Measurements from ENCODE around the gene RASGRF1. TPM values are rescaled to one million over a fixed set of nuclear protein-coding genes. Genes with fewer than 3 reads are reported as not detected.
A peak's percentile ranks its signal among the peaks of the same experiment; 100 is the strongest.

RASGRF1 gene
- total RNA-seq, 2 experiments from 2014 or later, result not detected

GRCh38 chr15:78968539-78969271, 121.9 kb downstream of the RASGRF1 start:
- DNase-seq (no peak), ATAC-seq (ENCODE audit: low read depth) (no peak)
- H3K4me1 Mint-ChIP-seq, result peaks cover 1% of the 10 kb centered on the region
- H3K4me3 Mint-ChIP-seq, result no peak overlapping the region
- peaks cover 5% of the 10 kb centered on the region for H3K27me3 Mint-ChIP-seq
- no peak overlapping the region for H3K27ac Mint-ChIP-seq
- POLR2A ChIA-PET, result no interaction called here
- H3K36me3 Mint-ChIP-seq, result no peaks in the 10 kb centered on the region
- no peaks in the 10 kb centered on the region for H3K9me3 Mint-ChIP-seq

GRCh38 chr15:78968114-78968513, 122.5 kb downstream of the RASGRF1 start:
- H3K27me3 Mint-ChIP-seq, result peaks cover 5% of the 10 kb centered on the region
- DNase-seq (no peak), ATAC-seq (ENCODE audit: low read depth) (no peak)

DNA sequence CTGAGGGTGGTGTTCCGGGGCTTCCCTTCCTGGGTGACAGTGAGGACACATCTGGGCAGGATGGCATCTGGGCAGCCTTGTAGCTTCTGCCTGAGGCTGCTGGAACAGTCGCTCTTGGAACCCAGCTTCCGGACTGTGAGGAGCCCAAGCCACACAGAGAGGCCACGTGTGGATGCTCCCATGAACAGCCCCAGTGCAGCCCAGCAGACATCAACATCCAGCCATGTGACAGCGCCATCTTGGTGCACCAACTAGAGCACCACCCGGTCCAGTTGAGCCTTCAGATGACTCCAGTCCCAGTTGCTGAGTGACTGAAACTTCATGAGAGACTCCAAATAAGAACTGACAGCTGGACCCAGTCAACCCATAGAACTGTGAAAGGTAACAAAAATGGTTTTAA, 130.3 kb downstream of the RASGRF1 start:
- Mint-ChIP-seq H3K4me1 (no peaks in the 10 kb centered on the region), H3K4me3 (no peak overlapping the region), H3K36me3 (no peaks in the 10 kb centered on the region), H3K27ac (no peak overlapping the region), H3K27me3 (peaks cover 2% of the 10 kb centered on the region), H3K9me3 (no peaks in the 10 kb centered on the region)
- DNase-seq, result no peak
- POLR2A ChIA-PET, result no interaction called here
- no peak for ATAC-seq (ENCODE audit: low read depth)

More at GRCh38 chr15:78968114-78968513, 122.5 kb downstream of the RASGRF1 start:
- peaks cover 1% of the 10 kb centered on the region for H3K4me1 Mint-ChIP-seq
- H3K27ac Mint-ChIP-seq, result no peak overlapping the region
- H3K36me3 Mint-ChIP-seq, result no peaks in the 10 kb centered on the region
- no peak overlapping the region for H3K4me3 Mint-ChIP-seq
- POLR2A ChIA-PET, result no interaction called here
- H3K9me3 Mint-ChIP-seq, result no peaks in the 10 kb centered on the region

- POLR2A ChIA-PET, result no interaction called here
- no peak for ATAC-seq (ENCODE audit: low read depth)
- no peak overlapping the region for H3K4me3 Mint-ChIP-seq
- no peak for DNase-seq
- H3K27ac Mint-ChIP-seq, result no peak overlapping the region
- no peaks in the 10 kb centered on the region for H3K36me3 Mint-ChIP-seq
- H3K4me1 Mint-ChIP-seq, result no peaks in the 10 kb centered on the region
- no peaks in the 10 kb centered on the region for H3K9me3 Mint-ChIP-seq
- H3K27me3 Mint-ChIP-seq, result peaks cover 4% of the 10 kb centered on the region
These were observed 131.2 kb downstream of the RASGRF1 start for GRCh38 chr15:78959360-78959759.

DNA sequence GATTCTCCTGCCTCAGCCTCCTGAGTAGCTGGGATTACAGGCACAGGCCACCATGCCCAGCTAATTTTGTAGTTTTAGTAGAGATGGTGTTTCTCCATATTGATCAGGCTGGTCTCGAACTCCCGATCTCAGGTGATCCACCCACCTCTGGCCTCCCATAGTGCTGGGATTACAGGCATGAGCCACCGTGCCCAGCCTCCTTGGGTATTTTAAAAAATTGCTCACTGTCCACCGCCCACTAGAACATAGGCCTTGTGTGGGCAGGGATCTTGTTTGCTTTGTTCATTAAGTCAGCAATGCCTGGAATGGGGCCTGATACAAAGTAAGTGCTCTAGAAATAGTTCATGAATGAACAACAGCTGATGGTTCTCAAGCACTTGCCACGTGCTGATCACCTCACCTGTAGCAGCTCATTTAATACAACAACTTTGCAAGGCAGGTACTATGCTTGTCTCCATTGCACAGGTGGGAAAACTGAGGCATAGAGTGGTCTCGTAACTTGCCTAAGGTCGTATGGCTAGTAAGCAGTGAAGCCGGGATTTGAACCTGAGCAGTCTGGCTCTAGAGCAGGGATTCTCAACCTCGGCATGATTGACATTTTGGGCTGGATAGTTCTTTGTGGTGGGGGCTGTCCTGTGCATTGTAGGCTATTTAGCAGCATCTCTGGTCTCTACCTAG, 133.0 kb downstream of the RASGRF1 start:
- Mint-ChIP-seq H3K4me1 (no peaks in the 10 kb centered on the region), H3K27me3 (peaks cover 8% of the 10 kb centered on the region), H3K27ac (no peak overlapping the region), H3K36me3 (no peaks in the 10 kb centered on the region), H3K4me3 (no peak overlapping the region), H3K9me3 (no peaks in the 10 kb centered on the region)
- DNase-seq (no peak), ATAC-seq (ENCODE audit: low read depth) (no peak)
- POLR2A ChIA-PET, result no interaction called here

GRCh38 chr15:78956937-78957336, 133.6 kb downstream of the RASGRF1 start:
- DNase-seq (no peak), ATAC-seq (ENCODE audit: low read depth) (no peak)
- Mint-ChIP-seq H3K4me3 (no peak overlapping the region), H3K27ac (no peak overlapping the region), H3K4me1 (no peaks in the 10 kb centered on the region), H3K27me3 (peaks cover 8% of the 10 kb centered on the region), H3K36me3 (no peaks in the 10 kb centered on the region), H3K9me3 (no peaks in the 10 kb centered on the region)
- POLR2A ChIA-PET, result no interaction called here

- ATAC-seq (ENCODE audit: low read depth) (no peak), DNase-seq (no peak)
- no peak overlapping the region for H3K27ac Mint-ChIP-seq
- no peaks in the 10 kb centered on the region for H3K9me3 Mint-ChIP-seq
- peaks cover 7% of the 10 kb centered on the region for H3K4me1 Mint-ChIP-seq
- no peaks in the 10 kb centered on the region for H3K36me3 Mint-ChIP-seq
- H3K27me3 Mint-ChIP-seq, result peaks cover 8% of the 10 kb centered on the region
- H3K4me3 Mint-ChIP-seq, result no peak overlapping the region
- POLR2A ChIA-PET, result no interaction called here
These were observed 135.2 kb downstream of the RASGRF1 start for GRCh38 chr15:78955355-78955754.

DNA sequence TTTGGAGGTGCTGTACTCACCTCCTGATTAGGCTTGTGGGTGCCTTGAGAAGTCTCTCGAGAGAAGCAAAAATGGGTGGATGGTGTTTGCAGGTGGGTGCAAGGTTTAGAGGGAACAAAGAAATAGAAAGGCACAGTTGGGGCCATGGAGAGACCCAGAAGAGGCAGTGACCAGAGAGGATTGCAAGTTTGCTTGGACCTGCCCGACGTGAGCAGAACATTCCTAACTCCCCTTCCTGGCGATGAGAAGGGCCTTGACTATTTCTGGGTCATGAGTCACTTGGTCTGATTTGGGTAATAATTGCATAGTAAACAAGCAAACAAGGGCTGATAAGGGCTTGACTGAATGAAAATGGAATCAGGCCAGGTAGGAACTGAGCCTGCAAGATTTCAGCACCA, 138.7 kb downstream of the RASGRF1 start:
- peaks cover 10% of the 10 kb centered on the region for H3K4me1 Mint-ChIP-seq
- no peak for ATAC-seq (ENCODE audit: low read depth)
- H3K36me3 Mint-ChIP-seq, result no peaks in the 10 kb centered on the region
- DNase-seq, result no peak
- no peak overlapping the region for H3K4me3 Mint-ChIP-seq
- H3K27ac Mint-ChIP-seq, result no peak overlapping the region
- no peaks in the 10 kb centered on the region for H3K9me3 Mint-ChIP-seq
- H3K27me3 Mint-ChIP-seq, result peaks cover 21% of the 10 kb centered on the region
- POLR2A ChIA-PET, result no interaction called here

DNA sequence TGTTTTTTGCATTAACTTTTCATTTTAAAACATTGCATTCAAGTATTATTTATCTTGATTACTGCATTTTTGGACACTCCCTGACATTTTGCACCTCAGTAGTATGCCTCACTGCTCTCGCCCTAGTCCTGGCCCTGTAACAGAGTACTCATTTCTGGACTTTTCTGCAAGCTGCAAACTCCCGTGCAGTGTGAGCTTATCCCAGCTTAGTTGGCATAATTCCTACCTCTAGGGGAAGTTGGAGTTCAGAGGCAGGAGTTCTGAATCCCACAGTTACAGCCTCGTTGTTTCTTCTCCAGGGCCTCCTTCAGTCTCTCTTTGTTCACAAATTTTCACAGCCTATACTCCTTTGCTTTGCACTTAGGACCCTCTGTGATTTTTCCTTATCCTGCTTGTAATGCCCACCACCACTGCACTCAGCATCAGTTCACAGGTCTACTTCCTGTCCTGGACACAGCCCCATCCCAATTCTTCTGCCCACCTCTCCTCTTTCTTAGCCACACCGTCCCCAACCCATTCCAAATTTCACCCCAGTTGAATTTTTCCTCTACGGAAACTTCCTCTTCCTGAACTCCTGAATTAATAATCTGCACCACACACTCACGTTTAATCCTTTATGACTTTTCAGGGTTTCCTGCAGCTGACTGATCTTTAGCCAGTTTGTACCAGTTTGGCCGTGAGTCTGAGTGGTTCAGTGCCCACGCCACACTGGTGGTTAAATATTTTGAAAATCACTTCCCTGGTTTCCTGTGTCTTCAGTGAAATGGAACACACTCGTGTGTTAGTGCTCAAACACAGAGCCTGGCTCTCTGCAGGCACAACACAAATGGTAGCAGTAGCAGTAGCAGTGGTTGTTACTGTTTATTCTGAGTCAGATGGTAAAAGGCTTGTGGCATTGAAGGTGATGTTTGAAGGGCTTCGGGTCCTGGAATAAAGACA, 139.4 kb downstream of the RASGRF1 start:
- DNase-seq (no peak), ATAC-seq (ENCODE audit: low read depth) (peak; percentile 18)
- Mint-ChIP-seq H3K4me3 (no peak overlapping the region), H3K36me3 (no peaks in the 10 kb centered on the region), H3K27ac (no peak overlapping the region), H3K27me3 (peaks cover 23% of the 10 kb centered on the region), H3K4me1 (peaks cover 11% of the 10 kb centered on the region), H3K9me3 (no peaks in the 10 kb centered on the region)
- POLR2A ChIA-PET, result no interaction called here

DNA sequence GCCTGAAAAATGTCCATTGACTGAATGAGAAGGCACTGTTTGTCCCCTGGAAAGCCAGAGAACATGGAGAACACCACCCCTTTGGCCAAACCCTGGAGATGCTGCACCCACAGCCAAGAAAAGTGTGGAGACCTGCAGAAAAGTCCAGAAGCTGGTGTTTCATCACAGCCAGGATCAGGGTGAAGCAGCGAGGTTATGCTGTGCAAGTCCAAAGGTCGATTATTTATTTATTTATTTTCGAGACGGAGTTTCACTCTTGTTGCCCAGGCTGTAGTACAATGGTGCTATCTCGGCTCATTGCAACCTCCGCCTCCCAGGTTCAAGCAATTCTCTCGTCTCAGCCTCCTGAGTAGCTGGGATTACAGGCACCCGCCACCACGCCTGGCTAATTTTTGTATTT, 140.2 kb downstream of the RASGRF1 start:
- Mint-ChIP-seq H3K4me1 (peaks cover 12% of the 10 kb centered on the region), H3K27me3 (peaks cover 26% of the 10 kb centered on the region), H3K9me3 (no peaks in the 10 kb centered on the region), H3K4me3 (no peak overlapping the region), H3K27ac (no peak overlapping the region), H3K36me3 (no peaks in the 10 kb centered on the region)
- POLR2A ChIA-PET, result no interaction called here
- no peak for DNase-seq
- ATAC-seq (ENCODE audit: low read depth), result no peak

- Mint-ChIP-seq H3K4me1 (peaks cover 12% of the 10 kb centered on the region), H3K36me3 (no peaks in the 10 kb centered on the region), H3K27ac (no peak overlapping the region), H3K9me3 (no peaks in the 10 kb centered on the region), H3K27me3 (peaks cover 27% of the 10 kb centered on the region), H3K4me3 (no peak overlapping the region)
- POLR2A ChIA-PET, result no interaction called here
- DNase-seq (no peak), ATAC-seq (ENCODE audit: low read depth) (no peak)
These were observed 141.1 kb downstream of the RASGRF1 start for GRCh38 chr15:78949461-78949860.

- DNase-seq (no peak), ATAC-seq (ENCODE audit: low read depth) (no peak)
- no peak overlapping the region for H3K4me3 Mint-ChIP-seq
- peaks cover 14% of the 10 kb centered on the region for H3K4me1 Mint-ChIP-seq
- H3K9me3 Mint-ChIP-seq, result no peaks in the 10 kb centered on the region
- H3K36me3 Mint-ChIP-seq, result no peaks in the 10 kb centered on the region
- no peak overlapping the region for H3K27ac Mint-ChIP-seq
- H3K27me3 Mint-ChIP-seq, result peaks cover 36% of the 10 kb centered on the region
- POLR2A ChIA-PET, result no interaction called here
These were observed 143.1 kb downstream of the RASGRF1 start for GRCh38 chr15:78947506-78947905.

GRCh38 chr15:78946493-78946892, 144.1 kb downstream of the RASGRF1 start:
- DNase-seq, result no peak
- peak overlapping the region; percentile 48 for H3K4me3 Mint-ChIP-seq
- H3K4me1 Mint-ChIP-seq, result peaks cover 11% of the 10 kb centered on the region
- H3K27me3 Mint-ChIP-seq, result peaks cover 36% of the 10 kb centered on the region
- no peaks in the 10 kb centered on the region for H3K36me3 Mint-ChIP-seq
- POLR2A ChIA-PET, result no interaction called here
- H3K27ac Mint-ChIP-seq, result no peak overlapping the region
- no peaks in the 10 kb centered on the region for H3K9me3 Mint-ChIP-seq
- no peak for ATAC-seq (ENCODE audit: low read depth)
